GM12878 (cell line): ENCODE data around the gene P2RX6. TPM values are rescaled to one million over a fixed set of nuclear protein-coding genes. Genes with fewer than 3 reads are reported as not detected.

Source experiments
- ATAC-seq: fragments of 200-7000 bp; cut with Tn5 transposase; 3 replicates; pipeline ENCODE4 v1.9.1; 2020; ENCODE audit warnings: mild to moderate bottlenecking, moderate library complexity
- BruUV-seq: library from RNA; stranded (reverse); fragments of 400-500 nt; replicated peaks from 2 replicates; lab custom pipeline; 2021; lab: Mats Ljungman, UMichigan
- CTCF ChIA-PET: fragments of 300-600 bp; sonication (Branson Sonifier 250); formaldehyde crosslinking; extraction: SDS; loops from one replicate; lab custom pipeline; 2021; ENCODE audit warnings: inconsistent platforms; lab: Yijun Ruan, JAX
- POLR2A ChIA-PET: fragments of 350-600 bp; formaldehyde crosslinking; extraction: SDS; loops from one replicate; lab custom pipeline; 2021; ENCODE audit warnings: inconsistent platforms; lab: Charles Lee
- RAD21 ChIA-PET: fragments of 300-600 bp; sonication (Branson Sonifier 250); formaldehyde crosslinking; loops from one replicate; lab custom pipeline; 2023; ENCODE audit warnings: antibody characterized with exemption; ENCODE audit not compliant: unreplicated experiment; lab: Charles Lee
- SMC1A ChIA-PET: fragments of 300-600 bp; sonication (Branson Sonifier 250); formaldehyde crosslinking; loops from one replicate; lab custom pipeline; 2023; ENCODE audit not compliant: unreplicated experiment, uncharacterized antibody; lab: Charles Lee
- DNase-seq: peaks from one replicate; pipeline ENCODE4 v3.0.0-alpha.2; 2011; ENCODE audit warnings: low read depth, low spot score
- FAIRE-seq: peaks from 3 replicates; lab custom pipeline; 2011; peaks lifted over from hg19 to GRCh38; lab: Jason Lieb, UNC
- H2AFZ ChIP-seq: 2 replicates; pipeline ENCODE4 v1.6.0; 2011; ENCODE audit warnings: low read depth, low read length, control low read depth; ENCODE audit not compliant: control insufficient read depth
- H3K27ac ChIP-seq: 2 replicates; pipeline ENCODE4 v1.5.1; 2011; ENCODE audit warnings: control low read depth; ENCODE audit not compliant: control insufficient read depth, insufficient read depth
- H3K27me3 ChIP-seq, 2 experiments: replicated peaks in 1 of 2; 2 replicates each; pipeline versions ENCODE4 v1.6.0 to v1.6.1; 2011; ENCODE audit warnings: low read length in 1 of 2; ENCODE audit not compliant: control insufficient read depth in 2 of 2, insufficient read depth in 2 of 2
- H3K36me3 ChIP-seq, 2 experiments: 2 replicates each; pipeline ENCODE4 v1.5.1; 2011; ENCODE audit warnings: low read length in 1 of 2; ENCODE audit not compliant: control insufficient read depth in 2 of 2, insufficient read depth in 2 of 2
- H3K4me1 ChIP-seq: 2 replicates; pipeline ENCODE4 v1.6.1; 2011; ENCODE audit warnings: mild to moderate bottlenecking, low read length, moderate library complexity, mixed read lengths; ENCODE audit not compliant: control insufficient read depth, insufficient read depth
- H3K4me2 ChIP-seq: 2 replicates; pipeline ENCODE4 v1.6.0; 2011; ENCODE audit warnings: control low read depth; ENCODE audit not compliant: control insufficient read depth, insufficient read depth
- H3K4me3 ChIP-seq: fragments of 200-600 bp; sonication (generic); 2 replicates; pipeline ENCODE4 v1.5.1; 2016
- H3K79me2 ChIP-seq: 2 replicates; pipeline ENCODE4 v1.6.0; 2011; ENCODE audit warnings: low read length; ENCODE audit not compliant: control insufficient read depth, insufficient read depth
- H3K9ac ChIP-seq: 2 replicates; pipeline ENCODE4 v1.8.0; 2011; ENCODE audit warnings: low read length, control low read depth, mixed read lengths; ENCODE audit not compliant: control insufficient read depth, insufficient read depth
- H3K9me3 ChIP-seq: replicated peaks from 3 replicates; pipeline ENCODE4 v1.5.1; 2011; ENCODE audit warnings: mild to moderate bottlenecking, low read length; ENCODE audit not compliant: control insufficient read depth, insufficient read depth
- H4K20me1 ChIP-seq: 2 replicates; pipeline ENCODE4 v1.6.0; 2011; ENCODE audit not compliant: control insufficient read depth, insufficient read depth
- BMI1 ChIP-seq: fragments of 450-650 bp; IDR thresholded peaks from 2 replicates; pipeline ENCODE4 v1.6.1; 2016; ENCODE audit warnings: mild to moderate bottlenecking, moderate library complexity, borderline replicate concordance
- CUX1 ChIP-seq: IDR thresholded peaks from 2 replicates; pipeline ENCODE4 v1.6.1; 2012; ENCODE audit warnings: improper control_type of control experiment, low read depth, low read length; ENCODE audit not compliant: insufficient replicate concordance
- FOS ChIP-seq: IDR thresholded peaks from 3 replicates; pipeline ENCODE4 v1.6.1; 2011; ENCODE audit warnings: borderline replicate concordance; ENCODE audit not compliant: insufficient read length; ENCODE audit errors: extremely low read depth
- FOXK2 ChIP-seq: fragments of 450-650 bp; IDR thresholded peaks from 2 replicates; pipeline ENCODE4 v1.6.1; 2017; ENCODE audit warnings: mild to moderate bottlenecking, moderate library complexity
- HSF1 ChIP-seq: fragments of 150-350 bp; IDR thresholded peaks from 2 replicates; pipeline ENCODE4 v1.6.1; 2014; ENCODE audit warnings: mild to moderate bottlenecking, low read depth, low read length
- MTA3 ChIP-seq: IDR thresholded peaks from 2 replicates; pipeline ENCODE4 v1.6.1; 2012; ENCODE audit warnings: low read length, inconsistent platforms, borderline replicate concordance
- ZSCAN29 ChIP-seq: fragments of 450-650 bp; IDR thresholded peaks from 2 replicates; pipeline ENCODE4 v1.6.1; 2017; ENCODE audit warnings: mild to moderate bottlenecking, moderate library complexity
- WGBS: methylation state at CpG from one replicate; pipeline ENCODE4 v1.1.6; 2016; ENCODE audit warnings: low lambda C conversion rate; ENCODE audit not compliant: insufficient replicate concordance, insufficient coverage; ENCODE audit errors: missing lambda C conversion rate; 5-methylcytosine and 5-hydroxymethylcytosine counted together
- in situ Hi-C: fragments of 300-500 bp; cut with MboI; formaldehyde crosslinking; loops from 9 replicates; pipeline ENCODE4 v1.14.3; 2018; ENCODE audit warnings: mixed read lengths
- intact Hi-C: fragments of 100-400 bp; cut with micrococcal nuclease; formaldehyde crosslinking; loops from one replicate; pipeline ENCODE4 v1.14.2; 2022; ENCODE audit not compliant: unreplicated experiment
- polyA plus RNA-seq, 11 experiments: library from polyadenylated mRNA; depleted of rRNA in 4 of 11; unstranded in 6 of 11; stranded (reverse) in 5 of 11; fragments of >200 nt; fragmentation: Nextera tagmentation in 4 of 11; fragmentation: Illumina TruSeq in 1 of 11; extraction: Ambion mirVana in 4 of 11; extraction: Trizol in 1 of 11; gene quantifications; 1 replicate in 1 of 11; 2 replicates in 10 of 11; pipeline versions ENCODE4 v1.2.1 to v1.2.3, GENCODE V29; 2011 to 2016; ENCODE audit warnings: inconsistent platforms in 2 of 11, missing spikeins in 2 of 11, low read depth in 1 of 11
- total RNA-seq, 4 experiments: library from RNA; depleted of rRNA in 3 of 4; stranded (reverse); fragments of >200 nt in 3 of 4; fragmentation: Illumina TruSeq in 1 of 4; extraction: Trizol in 1 of 4; gene quantifications; 2 replicates each; pipeline versions ENCODE4 v1.2.1 to v1.2.3, GENCODE V29; 2013 to 2021

P2RX6 gene
- total and polyA plus RNA-seq, 10 of the 15 experiments (the other 5 are each of a cell fraction or from before 2014, with no cell fraction given), result 0.03 to 0.21 (median 0.07) TPM; not detected in 5

GRCh38 chr22:21000207-21000986, 14.6 kb upstream of the P2RX6 start:
- in situ Hi-C loops, result no loop called here
- Histone ChIP-seq H3K27me3 (no peaks in the 10 kb centered on the region), H3K4me3 (peak overlapping the region; percentile 80), H3K4me2 (peak overlapping the region; percentile 90), H3K4me1 (peaks cover 5% of the 10 kb centered on the region), H3K27ac (peak overlapping the region; percentile 96), H4K20me1 (no peaks in the 10 kb centered on the region), H2AFZ (no peak overlapping the region), H3K9ac (peak overlapping the region; percentile 91), H3K79me2 (peaks cover 21% of the 10 kb centered on the region), H3K9me3 (no peaks in the 10 kb centered on the region), H3K36me3 (peaks cover 2 to 4% of the 10 kb centered on the region in 2 experiments; a peak in 1 of 4 replicates)
- ATAC-seq (no peak), DNase-seq (no peak), FAIRE-seq (no peak)
- TF ChIP-seq FOXK2, result no peak
- TF ChIP-seq MTA3, result no peak
- no peak for TF ChIP-seq HSF1
- TF ChIP-seq BMI1, result no peak
- TF ChIP-seq ZSCAN29, result no peak
- no peak for TF ChIP-seq CUX1
- TF ChIP-seq FOS, result no peak
- 30% methylated on average over 20 of the region's 22 CpGs for WGBS
- POLR2A ChIA-PET, result interaction anchor here (0.6 to 1.1 kb wide), 2 partner anchors 11 to 83 kb away, joined by 3 read pairs; partner anchors contain the start of gene CRKL
- SMC1A ChIA-PET, result no interaction called here
- CTCF ChIA-PET, result interaction anchor here (0.6 to 1.8 kb wide), 2 partner anchors 18 to 1322 kb away, joined by 4 to 11 read pairs; partner anchors contain the start of gene LZTR1
- RAD21 ChIA-PET, result no interaction called here
- intact Hi-C loops, result no loop called here
- BruUV-seq, result no TSS peak
